Stimulated activated CD4-positive, alpha-beta T cell treated with anti-CD3 and anti-CD28 coated beads, Interleukin-12 subunit alpha, Interleukin-12 subunit beta, amount 100 ng/mL, for 24 hours (primary cell): ENCODE data around the gene LYPLA2.
"Not testable (repeated sequence)": the region's sequence is repeated elsewhere in the genome, so short reads cannot be mapped to it uniquely, and the experiment has no call there.

ENCODE experiments used
- DNase-seq, 2 experiments: peaks; one replicate each; pipeline ENCODE4 v3.0.0-alpha.2; 2020; ENCODE audit warnings: low read depth in 2 of 2

The LYPLA2 gene

DNA sequence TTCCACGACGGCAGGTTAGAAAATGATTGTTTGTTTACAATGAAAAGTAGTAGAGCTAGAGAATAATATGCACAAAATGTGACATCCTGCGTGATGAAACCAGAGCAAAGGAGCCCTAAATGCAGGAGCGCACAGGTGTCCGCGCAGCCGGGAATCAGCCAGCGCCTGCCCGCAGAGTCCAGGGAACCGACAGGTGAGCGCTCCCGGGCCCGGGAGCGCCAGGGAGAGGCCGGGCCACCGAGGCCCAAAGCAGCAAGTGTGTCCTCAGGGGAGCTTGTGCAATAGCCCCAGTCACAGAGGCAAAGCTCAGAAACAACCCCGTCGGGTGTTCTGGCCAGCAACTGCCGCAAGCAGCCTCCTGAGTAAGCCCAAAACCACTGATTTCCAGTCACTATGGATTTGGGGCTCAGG, 10.4 kb downstream of the LYPLA2 start:
- DNase-seq, result no peak

DNA sequence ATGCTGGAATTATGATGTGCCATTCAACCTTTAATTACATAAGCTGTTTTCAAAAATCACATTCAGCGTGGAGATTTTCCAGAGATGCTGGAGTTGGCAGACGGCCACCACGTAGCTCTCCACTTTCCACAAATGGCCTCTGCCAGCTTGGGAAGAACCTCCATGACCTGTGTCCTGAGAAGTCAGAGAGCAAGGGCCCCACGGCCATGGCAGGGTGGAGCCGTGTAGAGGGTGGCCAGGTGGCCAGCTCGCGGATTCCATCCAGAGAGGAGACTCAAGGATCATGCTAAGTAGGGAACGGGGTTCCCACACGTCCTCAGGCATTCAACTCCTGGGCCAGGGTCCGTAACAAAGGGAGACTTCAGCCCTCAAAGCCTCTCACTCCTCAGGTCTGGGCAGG, 10.9 kb downstream of the LYPLA2 start:
- DNase-seq, result no peak

DNA sequence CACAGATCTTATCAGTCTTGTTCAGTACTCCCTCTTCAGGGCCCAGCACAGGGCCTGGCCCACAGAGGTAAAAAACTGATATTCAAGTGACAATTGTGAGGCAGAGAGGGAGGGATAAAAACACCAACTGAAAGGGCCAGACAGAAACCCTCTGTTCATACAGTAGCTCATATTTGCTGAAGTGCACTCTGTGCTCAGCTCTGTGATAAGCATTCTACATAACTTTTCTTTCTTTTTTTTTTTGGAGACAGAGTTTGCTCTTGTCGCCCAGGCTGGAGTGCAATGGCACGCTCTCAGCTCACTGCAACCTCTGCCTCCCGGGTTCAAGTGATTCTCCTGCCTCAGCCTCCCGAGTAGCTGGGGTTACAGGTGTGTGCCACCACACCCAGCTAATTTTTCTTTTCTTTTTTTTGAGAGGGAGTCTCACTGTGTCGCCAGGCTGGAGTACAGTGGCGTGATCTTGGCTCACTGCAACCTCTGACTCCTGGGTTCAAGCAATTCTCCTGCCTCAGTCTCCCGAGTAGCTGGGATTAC, 11.9 kb downstream of the LYPLA2 start:
- not testable (repeated sequence) for DNase-seq

DNA sequence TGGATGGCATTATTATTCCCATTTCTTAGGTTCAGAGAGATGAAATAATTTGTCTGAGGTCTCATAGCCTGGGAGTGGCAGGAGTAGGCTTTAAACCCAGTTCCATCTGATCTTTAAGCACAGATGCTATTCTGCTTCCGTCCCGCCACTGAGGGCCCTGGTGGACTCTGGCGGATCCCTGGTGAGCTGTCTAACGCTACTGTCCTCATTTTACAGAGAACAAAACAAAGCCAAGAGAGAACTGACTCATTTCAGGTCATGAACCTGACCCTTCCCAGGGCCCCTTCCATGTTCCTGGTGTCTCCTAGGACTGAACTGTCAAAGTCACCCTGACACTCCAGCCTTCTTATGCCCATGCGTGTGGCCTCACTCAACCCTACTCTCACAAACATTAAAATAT, 12.7 kb downstream of the LYPLA2 start:
- no peak for DNase-seq

DNA sequence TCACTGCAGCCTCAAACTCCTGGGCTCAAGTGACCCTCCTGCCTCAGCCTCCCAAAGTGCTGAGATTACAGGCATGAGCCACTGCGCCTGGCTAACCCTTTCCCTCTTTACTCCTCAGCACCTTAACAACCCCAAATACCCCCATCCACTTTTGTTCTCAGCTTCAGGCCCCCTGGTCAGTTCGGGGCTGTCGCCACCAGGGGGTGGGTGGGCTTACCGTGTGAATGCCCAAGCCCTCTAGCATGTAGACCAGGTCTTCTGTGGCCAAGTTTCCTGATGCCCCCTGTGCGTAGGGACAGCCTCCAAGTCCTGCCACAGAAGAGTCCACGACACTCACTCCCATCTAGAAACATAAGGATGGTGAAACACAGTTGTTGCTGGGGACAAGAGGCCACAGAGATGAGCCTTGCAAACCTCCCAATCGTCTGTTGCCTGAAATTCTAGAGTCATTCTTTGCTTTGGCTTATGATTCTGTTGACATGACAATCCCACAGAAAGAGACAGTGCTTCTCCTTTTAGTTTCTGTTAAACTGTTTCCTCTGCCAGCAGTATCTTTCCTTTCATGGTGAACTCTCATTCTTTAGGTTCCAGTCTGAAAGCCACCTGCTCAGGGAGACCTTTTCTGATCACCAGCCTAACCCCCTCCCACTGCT, 13.4 kb downstream of the LYPLA2 start:
- DNase-seq, result no peak

DNA sequence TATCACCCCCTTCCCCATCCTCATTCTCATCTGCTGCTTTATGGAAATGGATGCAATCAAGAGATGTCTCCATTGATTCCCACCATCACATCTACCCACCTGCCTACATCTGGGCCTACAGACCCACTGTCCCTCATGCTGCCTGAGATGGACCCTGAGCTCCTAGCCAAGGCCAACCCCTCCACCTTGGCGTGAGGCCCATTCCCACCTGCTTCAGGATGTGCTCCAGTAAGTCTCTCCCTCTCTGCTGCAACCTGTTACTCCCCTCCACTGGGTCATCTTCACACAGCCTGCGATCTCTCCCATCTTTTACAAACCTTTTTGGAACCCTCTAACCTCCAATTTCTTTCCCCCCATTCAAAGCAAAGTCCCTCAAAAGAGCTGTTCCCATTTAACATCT, 14.1 kb downstream of the LYPLA2 start:
- no peak for DNase-seq

DNA sequence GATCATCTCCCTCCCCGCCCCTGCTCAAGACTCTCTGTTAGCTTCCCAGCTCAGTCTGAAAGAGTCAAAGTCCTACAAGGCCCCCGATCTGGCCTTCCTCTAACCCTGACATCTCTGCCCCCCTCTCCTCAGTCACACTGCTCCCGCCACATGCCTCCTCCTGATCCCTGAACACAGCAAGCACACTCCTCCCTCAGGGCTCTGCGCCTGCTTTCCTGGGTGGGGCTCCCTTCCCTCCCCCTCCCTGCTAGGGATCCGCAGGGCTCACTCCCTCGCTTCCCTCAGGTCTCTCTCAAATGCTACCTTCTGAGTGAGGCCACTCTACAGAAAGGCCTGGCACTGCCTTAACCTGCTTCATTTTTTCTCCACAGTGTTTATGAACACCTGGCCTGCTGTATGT, 15.3 kb downstream of the LYPLA2 start:
- DNase-seq, result no peak

DNA sequence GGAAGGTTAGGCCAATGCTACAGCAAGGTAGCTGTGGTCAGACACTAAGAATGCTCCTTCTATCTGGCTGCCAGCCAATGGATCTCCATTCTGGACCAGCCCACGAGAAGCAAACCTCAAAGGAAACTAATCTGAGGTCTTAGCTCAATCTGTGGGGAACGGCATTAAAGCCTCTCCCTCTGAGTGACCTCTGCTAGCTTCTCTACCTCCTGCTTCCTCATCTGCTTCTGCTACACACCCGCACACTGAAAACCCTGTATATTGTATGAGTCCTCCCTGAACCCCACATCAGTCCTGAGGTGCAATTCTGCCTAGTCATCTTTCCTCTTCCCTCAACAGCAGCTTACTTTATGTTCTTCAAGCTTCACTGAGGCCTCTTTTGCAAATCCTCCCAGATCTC, 16.5 kb downstream of the LYPLA2 start:
- no peak for DNase-seq

DNA sequence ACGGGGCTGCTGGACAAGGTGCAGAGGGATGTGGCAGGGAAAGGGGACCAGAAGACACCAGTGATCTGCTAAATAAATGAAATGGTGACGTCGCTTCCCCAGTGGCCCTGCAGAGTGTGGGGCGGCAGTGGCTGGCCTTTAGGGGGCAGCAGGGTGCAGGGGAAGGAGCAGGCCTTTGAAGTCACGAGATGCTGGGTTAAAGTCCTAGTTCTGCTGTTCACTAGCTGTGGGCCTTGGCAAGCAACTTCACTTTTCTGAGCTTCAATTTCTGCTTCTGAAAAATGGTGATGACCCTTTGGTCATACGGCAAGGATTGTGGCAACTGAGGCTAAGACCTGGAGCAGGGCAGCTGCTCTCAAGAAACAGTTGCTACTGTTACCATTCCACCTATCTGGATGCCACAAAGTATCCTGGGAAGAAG, 18.8 kb downstream of the LYPLA2 start:
- peak; percentile 60 to 75 for DNase-seq

DNA sequence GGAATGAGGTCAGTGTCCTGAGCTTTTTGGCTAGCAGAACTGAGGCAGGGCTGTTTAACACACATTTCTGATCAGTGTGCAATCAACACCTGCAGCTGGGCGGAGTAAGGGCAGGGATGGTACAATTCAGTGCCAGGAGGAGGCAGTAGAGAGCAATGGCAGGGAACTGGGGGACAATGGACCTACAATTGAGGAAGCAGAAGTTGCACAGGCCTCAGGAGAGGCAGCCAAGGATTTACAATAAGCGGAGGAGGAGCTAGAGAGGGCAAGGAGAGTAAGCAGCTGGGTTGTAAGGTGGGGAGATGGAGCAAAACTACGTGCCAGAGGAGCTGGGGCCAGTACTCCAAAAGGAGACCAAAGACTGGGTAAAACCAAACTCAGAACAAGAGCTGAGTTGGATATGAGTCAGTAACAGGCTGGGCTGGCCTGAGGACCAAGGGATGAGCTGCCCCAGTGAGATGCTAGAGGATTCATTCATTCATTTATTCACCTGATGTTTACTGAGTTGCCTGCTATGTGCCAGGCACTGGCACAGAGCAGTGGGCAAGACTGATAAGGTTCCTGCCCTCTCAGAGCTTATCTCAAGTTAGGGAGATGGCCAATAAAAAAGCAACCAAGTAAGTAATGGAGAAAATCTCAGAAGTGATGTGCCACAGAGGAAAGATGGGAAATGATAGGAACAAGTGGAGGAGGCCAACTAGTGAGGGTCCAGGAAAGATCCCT, 20.0 kb downstream of the LYPLA2 start:
- DNase-seq, result peak in 1 of 2 experiments; percentile 45

DNA sequence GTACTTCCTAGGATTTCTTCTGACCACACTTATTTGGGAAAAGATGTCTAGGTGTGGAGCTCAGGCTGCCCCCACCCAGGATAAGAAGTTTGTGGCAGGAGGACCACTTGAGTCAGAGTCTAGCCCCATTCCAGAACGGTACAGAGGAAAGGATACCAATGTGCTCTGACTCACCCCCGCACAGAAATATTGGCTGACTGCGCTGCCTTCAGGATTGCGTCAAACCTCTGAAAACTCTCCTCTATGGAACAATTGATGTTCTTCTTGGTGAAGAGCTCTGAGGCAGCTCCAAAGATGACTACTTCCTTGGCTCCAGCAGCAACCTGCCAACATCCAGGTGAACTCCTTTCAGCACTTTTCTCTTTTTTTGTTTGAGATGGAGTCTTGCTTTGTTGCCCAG, 23.1 kb downstream of the LYPLA2 start:
- DNase-seq, result no peak

DNA sequence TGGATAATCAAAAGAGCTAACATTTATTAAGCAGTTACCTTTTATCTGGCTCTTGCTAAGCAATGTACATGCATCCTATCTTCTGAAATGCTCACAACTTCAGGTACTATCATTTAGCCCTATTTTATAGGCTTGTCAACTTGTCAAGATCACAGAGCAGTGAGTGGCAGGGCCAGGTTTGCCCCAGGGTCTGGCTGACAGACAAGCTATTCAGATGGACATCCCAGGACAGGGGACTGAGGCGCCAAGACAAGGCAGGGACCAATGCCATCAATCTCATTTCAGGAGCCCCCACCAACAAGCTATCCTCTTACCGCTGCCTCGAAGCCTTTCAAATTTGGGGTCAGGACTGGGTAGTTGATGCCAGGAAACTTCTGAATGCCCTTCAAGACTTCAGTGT, 25.4 kb downstream of the LYPLA2 start:
- DNase-seq, result no peak

DNA sequence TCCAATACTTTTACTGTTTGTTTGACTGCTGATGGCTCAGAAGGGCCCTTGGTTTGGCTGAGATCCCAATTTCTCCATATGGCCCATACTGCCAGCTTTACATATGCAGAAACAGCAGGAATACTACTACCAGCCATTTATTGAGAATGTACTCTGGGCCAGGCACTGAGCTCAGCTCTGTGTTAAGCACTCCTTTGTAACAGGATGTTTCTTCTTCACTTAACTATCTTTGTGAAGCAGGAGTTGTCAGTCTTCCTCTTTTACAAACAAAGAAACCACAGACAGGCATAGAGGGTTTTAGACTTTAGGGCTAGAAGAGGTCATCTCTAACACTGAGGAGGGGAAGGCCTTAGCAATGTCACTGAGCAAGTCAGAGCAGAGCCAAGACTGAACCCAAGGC, 26.0 kb downstream of the LYPLA2 start:
- DNase-seq, result no peak

DNA sequence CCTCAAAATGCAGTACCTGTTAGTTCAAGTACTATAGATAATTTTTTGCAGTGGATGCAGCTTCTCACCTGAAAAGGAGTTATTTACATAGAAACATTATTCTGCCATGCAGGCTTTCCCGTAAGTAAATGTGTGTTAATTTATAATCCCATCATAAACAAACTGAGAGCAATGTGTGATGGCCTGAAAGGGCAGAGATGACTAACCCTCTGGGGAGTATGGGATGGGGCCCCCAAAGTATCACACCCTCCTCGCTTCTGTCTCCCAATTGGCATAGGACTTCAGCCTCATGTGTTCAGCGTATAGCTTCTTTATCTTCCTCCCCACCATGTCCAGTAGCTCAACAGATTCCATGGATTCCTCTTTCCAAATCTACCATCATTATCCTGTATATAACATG, 26.7 kb downstream of the LYPLA2 start:
- DNase-seq, result no peak

DNA sequence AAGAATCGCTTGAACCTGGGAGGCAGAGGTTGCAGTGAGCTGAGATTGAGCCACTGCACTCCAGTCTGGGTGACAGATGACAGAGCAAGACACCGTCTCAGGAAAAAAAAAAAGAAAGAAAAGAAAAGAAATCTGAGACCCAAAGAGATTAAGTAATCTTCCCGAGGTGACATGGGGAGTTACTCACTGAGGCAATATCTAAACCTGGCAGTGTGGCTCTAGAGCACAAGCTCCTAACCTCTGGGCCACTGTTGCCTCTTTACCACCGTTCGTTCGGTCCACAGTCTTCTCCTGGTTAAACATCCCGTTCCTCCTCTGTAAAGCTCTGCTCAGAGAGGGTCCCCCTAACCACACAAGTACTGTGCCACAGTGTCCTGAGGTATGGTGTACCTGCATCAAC, 32.8 kb downstream of the LYPLA2 start:
- no peak for DNase-seq

DNA sequence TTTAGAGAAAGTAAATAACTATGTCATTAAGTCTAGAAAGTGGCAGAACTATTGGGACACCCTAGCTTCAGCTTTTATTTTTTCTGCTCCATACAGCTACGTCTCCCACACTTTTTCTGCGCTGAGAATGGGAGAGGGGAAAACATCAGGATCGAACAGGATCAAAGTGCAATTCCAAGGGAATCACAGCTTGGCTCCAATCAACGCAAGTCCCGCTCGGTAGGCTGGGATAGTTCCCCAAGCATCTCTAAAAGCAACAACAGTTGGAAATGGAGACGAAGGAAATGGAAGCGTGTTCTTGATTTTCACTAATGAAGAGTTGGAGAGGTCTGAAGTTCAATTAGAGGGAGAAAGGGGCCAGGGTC, 33.7 kb downstream of the LYPLA2 start:
- DNase-seq, result no peak

DNA sequence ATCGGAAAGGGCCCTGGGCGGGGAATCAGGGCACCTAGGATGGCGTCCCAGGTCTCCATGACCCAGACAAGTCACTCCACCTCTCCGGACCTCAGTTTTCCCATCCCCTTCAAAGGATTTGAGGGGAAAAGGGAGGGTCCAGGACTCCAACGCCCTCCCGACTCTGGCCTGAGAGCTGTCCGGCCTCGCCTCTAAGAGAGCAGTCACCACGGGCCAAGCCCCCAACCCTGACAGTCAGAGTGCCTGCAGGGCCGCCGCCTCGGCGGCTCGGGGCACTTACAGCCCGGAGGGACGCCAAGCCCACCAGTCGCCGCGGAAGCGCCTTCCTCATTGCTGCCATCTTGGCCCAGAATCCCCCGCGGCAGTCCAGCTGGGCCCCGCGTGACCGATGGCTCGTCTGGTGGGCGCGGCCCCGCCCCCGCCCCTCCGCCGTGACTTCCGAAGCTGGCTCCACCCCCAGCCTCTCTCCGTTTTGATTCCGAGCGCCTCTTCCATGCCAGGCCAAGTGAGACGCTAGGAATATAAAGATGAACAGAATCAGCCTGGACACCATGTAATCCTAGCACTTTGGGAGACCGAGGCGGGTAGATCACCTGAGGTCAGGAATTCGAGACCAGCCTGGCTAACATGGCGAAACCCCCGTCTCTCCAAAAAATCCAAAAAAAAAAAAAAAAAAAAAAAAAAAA, 34.3 kb downstream of the LYPLA2 start, which contains the start of gene HMGCL:
Gene HMGCL (minus strand): TSS at position 354 of the 686 bp plus-strand sequence. CDS start 14 bp downstream, at position 340.
- peak; percentile 81 to 85 for DNase-seq

DNA sequence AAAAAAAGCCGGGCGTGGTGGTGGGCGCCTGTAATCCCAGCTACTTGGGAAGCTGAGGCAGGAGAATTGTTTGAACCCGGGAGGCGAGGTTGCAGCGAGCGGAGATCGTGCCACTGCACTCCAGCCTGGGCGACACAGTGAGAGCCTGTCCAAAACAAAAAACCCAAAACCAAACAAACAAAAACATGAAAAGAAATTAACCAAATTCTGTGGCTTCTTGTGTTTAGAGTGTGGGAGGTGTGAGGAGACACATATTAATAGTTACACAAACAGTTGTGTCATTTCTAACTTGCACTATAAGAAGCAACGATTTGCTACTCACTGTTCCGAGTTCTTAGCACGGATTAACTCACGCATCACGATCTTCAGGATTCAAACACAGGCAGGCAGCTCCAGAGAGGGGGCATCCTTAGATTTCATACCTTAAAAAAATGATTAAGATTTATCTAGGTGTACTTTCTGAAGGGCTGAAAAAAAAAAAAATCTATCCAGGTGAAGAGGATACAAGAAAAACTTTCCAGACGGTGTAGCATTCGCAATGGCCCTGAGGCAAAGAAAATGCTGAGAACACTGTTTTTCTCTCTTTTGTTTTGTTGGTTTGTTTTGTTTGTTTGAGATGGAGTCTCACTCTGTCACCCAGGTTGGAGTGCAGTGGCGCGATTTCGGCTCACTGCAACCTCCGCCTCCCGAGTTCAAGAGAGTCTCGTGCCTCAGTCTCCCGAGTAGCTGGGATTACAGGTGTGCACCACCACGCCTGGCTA, 35.0 kb downstream of the LYPLA2 start:
- DNase-seq, result no peak

DNA sequence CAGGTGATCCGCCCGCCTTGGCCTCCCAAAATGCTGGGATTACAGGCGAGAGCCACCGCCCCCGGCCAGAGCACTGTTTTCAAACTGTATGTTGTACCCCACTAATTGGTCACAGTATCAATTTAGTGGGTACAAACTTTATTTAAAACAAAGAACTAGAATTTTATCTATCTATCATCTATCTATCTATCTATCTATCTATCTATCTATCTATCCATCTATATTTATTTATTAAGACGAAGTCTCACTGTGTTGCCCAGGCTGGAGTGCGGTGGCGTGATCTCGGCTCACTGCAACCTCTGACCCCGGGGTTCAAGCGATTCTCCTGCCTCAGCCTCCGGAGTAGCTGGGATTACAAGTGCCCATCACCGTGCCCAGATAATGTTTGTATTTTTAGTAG, 35.6 kb downstream of the LYPLA2 start:
- DNase-seq, result not testable (repeated sequence)

DNA sequence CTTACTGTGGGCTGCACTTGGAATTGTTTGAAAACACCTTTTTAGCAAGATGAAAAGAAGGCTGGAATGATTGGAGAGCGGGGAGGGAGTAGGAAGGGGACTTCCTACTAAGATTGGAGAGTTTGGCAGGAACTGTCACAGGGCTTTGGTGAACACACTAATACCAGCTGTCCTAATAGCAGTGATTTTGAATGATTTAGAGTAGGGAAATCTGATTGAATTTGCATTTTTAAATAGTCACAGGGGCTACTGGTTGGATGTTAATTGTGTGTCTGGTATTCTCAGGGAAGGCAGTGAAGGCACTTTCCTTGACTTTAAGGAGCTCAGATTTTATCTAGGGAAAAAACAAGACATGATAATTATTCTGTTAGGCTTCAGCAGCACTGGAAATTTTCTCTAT, 36.8 kb downstream of the LYPLA2 start:
- no peak for DNase-seq

DNA sequence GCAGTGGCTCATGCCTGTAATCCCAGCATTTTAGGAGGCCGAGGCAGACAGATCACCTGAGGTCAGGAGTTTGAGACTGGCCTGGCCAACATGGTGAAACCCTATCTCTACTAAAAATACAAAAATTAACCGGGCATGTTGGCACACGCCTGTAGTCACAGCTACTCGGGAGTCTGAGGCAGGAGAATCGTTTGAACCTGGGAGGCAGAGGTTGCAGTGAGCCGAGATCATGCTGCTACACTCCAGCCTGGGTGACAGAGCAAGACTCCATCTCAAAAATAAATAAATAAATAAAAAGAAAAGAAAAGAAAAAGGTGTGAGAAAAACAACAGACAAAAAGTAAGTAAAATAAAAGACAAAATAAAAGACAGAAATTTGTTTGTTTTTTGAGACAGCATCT, 43.2 kb downstream of the LYPLA2 start:
- not testable (repeated sequence) for DNase-seq

DNA sequence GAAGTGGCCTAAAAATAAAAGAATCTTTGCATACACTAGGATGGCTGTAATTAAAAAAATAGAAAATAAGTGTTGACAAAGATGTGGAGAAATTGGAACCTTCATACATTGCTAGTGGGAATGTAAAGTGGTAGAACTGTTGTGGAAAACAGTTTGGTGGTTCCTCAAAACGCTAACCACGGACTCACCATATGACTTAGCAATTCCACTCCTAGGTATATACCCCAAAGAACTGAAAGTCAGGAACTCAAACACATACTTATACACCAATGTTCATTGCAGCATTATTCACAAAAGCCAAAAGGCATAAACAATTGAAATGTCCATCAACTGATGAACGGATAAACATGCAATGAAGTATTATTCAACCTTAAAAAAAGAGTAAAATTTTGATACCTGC, 45.1 kb downstream of the LYPLA2 start:
- DNase-seq, result no peak
